BJ (cell line): ENCODE measurements around the gene NBEAL1. TPM values are rescaled to one million over a fixed set of nuclear protein-coding genes. Genes with fewer than 3 reads are reported as not detected.

ENCODE experiments used
- CTCF ChIA-PET: fragments of 350-600 bp; formaldehyde crosslinking; extraction: SDS; loops from one replicate; lab custom pipeline; 2021; ENCODE audit warnings: antibody characterized with exemption, inconsistent platforms; lab: Yijun Ruan, JAX
- POLR2A ChIA-PET: fragments of 300-600 bp; sonication (Branson Sonifier 250); formaldehyde crosslinking; extraction: SDS; loops from one replicate; lab custom pipeline; 2021; ENCODE audit warnings: antibody characterized with exemption; lab: Charles Lee
- DNase-seq: peaks from one replicate; pipeline ENCODE4 v3.0.0-alpha.2; 2011; ENCODE audit warnings: low read depth
- H3K27me3 ChIP-seq: 2 replicates; pipeline ENCODE4 v1.6.0; 2011; ENCODE audit warnings: low read length; ENCODE audit not compliant: control insufficient read depth, insufficient read depth
- H3K36me3 ChIP-seq: 2 replicates; pipeline ENCODE4 v1.5.1; 2011; ENCODE audit warnings: low read length; ENCODE audit not compliant: control insufficient read depth, insufficient read depth
- H3K4me3 ChIP-seq: 2 replicates; pipeline ENCODE4 v1.5.1; 2011; ENCODE audit warnings: low read depth, mild to moderate bottlenecking, control low read depth, low read length
- polyA plus RNA-seq: library from polyadenylated mRNA; depleted of rRNA; stranded (reverse); fragments of >200 nt; gene quantifications from 2 replicates; pipeline ENCODE4 v1.2.3, GENCODE V29; 2011
- TF ChIP-seq, protein P1 (sequence below): IDR thresholded peaks from 2 replicates; pipeline ENCODE4 v1.5.1; 2011; ENCODE audit warnings: low read depth, mild to moderate bottlenecking, control low read depth, inconsistent platforms, low read length, moderate library complexity; ENCODE audit not compliant: insufficient read depth

The NBEAL1 gene
- polyA plus RNA-seq, 1 experiment: 5.9 TPM

DNA sequence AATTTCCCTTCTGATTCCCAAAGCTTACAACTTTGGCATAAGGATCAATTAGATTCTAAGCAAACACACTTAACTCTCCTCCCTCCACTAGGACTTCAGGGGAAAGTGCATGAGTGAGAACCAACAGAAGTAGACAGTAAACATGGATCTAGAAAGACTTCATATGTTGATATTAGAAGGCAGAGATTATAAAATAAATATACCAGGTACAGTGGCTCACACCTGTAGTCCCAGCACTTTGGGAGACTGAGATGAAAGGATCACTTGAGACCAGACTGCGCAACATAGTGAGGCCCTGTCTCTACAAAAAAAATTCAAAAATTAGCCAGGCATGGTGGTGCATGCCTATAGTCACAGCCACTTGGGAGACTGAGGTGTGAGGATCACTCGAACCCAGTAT lies 15.9 kb downstream of the NBEAL1 start:
- POLR2A ChIA-PET: no interaction called here

DNA sequence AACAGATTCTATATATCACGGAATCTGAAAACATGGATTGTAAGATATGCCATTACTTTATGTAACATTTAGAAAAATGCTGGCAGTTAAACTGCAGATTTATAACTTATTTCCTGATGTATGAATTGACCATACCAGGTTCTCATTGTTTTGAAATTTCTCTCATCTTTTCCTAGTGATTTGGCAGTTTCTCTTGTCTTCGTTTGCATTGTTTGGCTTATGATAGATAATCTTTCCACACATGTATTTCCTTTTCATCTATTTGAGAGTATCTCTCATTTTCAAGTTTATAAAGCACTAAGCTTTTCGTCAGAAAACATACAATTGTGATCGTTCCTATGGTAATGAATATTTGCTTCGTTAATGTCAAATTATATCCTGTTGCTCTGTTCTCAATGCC lies 16.3 kb downstream of the NBEAL1 start:
- Histone ChIP-seq H3K36me3 (no peaks in the 10 kb centered on the region), H3K4me3 (no peak overlapping the region), H3K27me3 (no peaks in the 10 kb centered on the region)
- DNase-seq: no peak
- POLR2A ChIA-PET: no interaction called here
- TF ChIP-seq, protein P1, sequence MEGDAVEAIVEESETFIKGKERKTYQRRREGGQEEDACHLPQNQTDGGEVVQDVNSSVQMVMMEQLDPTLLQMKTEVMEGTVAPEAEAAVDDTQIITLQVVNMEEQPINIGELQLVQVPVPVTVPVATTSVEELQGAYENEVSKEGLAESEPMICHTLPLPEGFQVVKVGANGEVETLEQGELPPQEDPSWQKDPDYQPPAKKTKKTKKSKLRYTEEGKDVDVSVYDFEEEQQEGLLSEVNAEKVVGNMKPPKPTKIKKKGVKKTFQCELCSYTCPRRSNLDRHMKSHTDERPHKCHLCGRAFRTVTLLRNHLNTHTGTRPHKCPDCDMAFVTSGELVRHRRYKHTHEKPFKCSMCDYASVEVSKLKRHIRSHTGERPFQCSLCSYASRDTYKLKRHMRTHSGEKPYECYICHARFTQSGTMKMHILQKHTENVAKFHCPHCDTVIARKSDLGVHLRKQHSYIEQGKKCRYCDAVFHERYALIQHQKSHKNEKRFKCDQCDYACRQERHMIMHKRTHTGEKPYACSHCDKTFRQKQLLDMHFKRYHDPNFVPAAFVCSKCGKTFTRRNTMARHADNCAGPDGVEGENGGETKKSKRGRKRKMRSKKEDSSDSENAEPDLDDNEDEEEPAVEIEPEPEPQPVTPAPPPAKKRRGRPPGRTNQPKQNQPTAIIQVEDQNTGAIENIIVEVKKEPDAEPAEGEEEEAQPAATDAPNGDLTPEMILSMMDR: no peak
- CTCF ChIA-PET: interaction anchor here (0.6 kb wide), 1 partner anchor 26 kb away, joined by 3 read pairs; no protein-coding TSS in a partner anchor

More for the DNA sequence above, 15.9 kb downstream of the NBEAL1 start:
- CTCF ChIA-PET: interaction anchor here (0.6 kb wide), 1 partner anchor 26 kb away, joined by 3 read pairs; no protein-coding TSS in a partner anchor
- H3K27me3 ChIP-seq: no peaks in the 10 kb centered on the region
- no peaks in the 10 kb centered on the region for H3K36me3 ChIP-seq
- no peak overlapping the region for H3K4me3 ChIP-seq
- DNase-seq: no peak
- TF ChIP-seq, protein P1: no peak

DNA sequence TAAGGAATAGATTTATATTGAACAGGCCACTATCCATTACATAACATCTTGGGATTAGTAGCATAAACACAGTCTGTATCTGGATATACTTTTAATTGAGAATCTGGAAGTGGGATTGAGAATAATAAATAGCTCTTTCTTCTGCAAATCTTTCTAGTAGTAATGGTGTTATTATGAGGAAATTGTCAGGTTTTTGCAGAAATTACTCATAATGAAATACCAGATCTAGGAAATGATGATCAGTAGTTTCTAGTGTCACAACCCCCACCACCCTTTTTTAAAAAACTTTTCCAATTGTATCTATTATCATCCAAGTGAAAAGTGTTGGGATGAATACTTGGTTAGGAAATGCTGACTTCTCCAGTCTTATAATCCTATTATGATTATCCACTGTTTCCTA lies 18.7 kb downstream of the NBEAL1 start:
- CTCF ChIA-PET: no interaction called here
- no peak for DNase-seq
- no peak overlapping the region for H3K4me3 ChIP-seq

DNA sequence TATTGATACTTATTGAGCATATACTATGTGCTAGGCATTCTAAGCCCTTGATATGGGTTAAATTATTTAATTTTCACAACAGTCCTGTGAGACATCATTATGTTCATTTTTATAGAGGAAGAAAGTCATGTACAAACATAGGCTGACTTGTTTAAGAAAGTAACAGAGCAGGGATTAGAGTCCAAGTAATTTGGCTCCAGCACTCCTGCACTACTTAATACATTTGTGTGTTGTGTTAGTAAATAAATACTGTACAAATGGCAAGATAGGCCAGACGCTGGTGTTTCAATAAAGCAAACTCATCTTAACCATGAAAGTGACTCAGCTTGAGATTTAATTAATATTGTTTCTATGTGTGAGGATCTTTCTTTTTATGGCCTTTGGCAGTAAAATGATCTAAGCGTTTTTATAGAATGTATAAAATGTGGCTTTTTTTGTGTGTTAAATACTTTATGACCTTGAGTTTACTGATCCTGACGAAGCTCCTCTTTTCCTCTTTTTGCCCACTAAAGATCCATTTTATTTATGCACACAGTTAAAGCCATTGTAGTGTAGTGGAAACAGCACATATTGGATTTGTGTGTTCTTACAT lies 21.3 kb downstream of the NBEAL1 start:
- Histone ChIP-seq H3K36me3 (no peaks in the 10 kb centered on the region), H3K4me3 (no peak overlapping the region), H3K27me3 (no peaks in the 10 kb centered on the region)
- DNase-seq: no peak
- TF ChIP-seq, protein P1: no peak
- ChIA-PET CTCF (no interaction called here), POLR2A (no interaction called here)

More for the DNA sequence above, 18.7 kb downstream of the NBEAL1 start:
- POLR2A ChIA-PET: no interaction called here
- TF ChIP-seq, protein P1: no peak
- Histone ChIP-seq H3K27me3 (no peaks in the 10 kb centered on the region), H3K36me3 (no peaks in the 10 kb centered on the region)

DNA sequence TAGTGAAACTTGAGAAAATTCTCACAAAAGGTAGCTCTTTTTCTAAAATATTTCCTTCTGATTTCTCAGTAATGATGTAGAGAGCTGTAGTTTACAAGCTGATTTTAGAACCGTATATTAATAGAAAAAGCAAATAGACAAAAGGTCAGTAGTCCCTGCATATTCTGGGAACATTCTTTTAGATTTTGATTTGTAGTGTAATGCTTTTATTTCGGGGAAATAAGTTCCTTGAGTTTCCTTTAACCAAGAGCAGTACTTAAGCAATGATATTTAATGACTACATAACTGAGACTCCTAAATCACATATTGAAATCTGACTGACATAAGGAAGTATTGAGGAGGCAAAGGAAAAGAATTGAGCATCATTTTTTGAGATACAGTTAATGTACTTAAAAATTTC lies 22.4 kb downstream of the NBEAL1 start:
- TF ChIP-seq, protein P1: no peak
- ChIA-PET CTCF (no interaction called here), POLR2A (no interaction called here)
- Histone ChIP-seq H3K36me3 (peaks cover under 1% of the 10 kb centered on the region; the same call in 1 of the 2 replicates), H3K4me3 (no peak overlapping the region), H3K27me3 (no peaks in the 10 kb centered on the region)
- no peak for DNase-seq
